ENCODE results near the gene PLXNA2.

DNA sequence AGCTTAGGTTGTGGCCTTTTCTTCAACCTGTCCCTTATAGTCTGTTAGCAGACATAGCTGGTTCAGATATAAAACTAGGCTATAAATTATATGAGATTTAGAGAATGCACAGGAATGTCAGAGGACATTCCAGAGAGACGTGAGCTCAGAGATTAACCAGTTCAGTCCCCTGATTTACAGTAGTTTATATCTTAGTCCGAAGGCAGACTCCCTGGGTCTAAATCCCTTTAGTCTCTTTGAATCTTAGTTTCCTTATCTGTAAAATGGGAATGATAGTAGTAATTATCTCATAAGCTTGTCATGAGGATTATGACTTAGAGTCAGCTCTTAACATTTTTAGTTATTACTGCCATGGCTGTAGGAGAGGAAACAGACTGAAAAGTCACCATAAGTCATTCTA lies 45.5 kb upstream of the PLXNA2 start:
- TF ChIP-seq, protein P1, sequence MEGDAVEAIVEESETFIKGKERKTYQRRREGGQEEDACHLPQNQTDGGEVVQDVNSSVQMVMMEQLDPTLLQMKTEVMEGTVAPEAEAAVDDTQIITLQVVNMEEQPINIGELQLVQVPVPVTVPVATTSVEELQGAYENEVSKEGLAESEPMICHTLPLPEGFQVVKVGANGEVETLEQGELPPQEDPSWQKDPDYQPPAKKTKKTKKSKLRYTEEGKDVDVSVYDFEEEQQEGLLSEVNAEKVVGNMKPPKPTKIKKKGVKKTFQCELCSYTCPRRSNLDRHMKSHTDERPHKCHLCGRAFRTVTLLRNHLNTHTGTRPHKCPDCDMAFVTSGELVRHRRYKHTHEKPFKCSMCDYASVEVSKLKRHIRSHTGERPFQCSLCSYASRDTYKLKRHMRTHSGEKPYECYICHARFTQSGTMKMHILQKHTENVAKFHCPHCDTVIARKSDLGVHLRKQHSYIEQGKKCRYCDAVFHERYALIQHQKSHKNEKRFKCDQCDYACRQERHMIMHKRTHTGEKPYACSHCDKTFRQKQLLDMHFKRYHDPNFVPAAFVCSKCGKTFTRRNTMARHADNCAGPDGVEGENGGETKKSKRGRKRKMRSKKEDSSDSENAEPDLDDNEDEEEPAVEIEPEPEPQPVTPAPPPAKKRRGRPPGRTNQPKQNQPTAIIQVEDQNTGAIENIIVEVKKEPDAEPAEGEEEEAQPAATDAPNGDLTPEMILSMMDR (IDR thresholded peaks at IDR 0.05; ENCODE audit: low read depth, low read length), result no peak
- TF ChIP-seq EZH2phosphoT487 (IDR thresholded peaks at IDR 0.05; ENCODE audit: low read depth), result no peak
